ENCODE results near the gene PARS2.

PARS2 gene

DNA sequence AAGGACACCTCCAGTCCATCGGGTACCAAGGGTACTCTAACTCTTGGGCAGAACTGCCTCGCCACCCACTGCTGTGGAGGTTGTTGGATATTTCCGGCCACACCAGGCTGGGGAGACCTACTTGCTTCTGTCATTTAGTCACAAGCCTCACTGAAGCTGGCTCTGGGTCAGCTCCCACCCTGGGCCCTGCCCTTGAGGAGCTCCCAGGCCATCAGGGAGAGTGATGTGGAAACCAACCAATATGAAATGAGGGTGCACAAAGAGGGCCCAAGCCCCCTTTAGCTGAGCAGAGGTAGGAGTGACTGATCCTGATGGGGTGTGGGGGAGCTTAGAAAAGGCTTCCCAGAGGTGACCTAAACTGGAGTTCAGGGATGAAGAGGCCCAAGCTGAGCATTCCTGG, 19.6 kb downstream of the PARS2 start:
- TF ChIP-seq, protein P1, sequence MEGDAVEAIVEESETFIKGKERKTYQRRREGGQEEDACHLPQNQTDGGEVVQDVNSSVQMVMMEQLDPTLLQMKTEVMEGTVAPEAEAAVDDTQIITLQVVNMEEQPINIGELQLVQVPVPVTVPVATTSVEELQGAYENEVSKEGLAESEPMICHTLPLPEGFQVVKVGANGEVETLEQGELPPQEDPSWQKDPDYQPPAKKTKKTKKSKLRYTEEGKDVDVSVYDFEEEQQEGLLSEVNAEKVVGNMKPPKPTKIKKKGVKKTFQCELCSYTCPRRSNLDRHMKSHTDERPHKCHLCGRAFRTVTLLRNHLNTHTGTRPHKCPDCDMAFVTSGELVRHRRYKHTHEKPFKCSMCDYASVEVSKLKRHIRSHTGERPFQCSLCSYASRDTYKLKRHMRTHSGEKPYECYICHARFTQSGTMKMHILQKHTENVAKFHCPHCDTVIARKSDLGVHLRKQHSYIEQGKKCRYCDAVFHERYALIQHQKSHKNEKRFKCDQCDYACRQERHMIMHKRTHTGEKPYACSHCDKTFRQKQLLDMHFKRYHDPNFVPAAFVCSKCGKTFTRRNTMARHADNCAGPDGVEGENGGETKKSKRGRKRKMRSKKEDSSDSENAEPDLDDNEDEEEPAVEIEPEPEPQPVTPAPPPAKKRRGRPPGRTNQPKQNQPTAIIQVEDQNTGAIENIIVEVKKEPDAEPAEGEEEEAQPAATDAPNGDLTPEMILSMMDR (IDR thresholded peaks at IDR 0.05), result no peak
- H3K4me3 ChIP-seq, result no peak overlapping the region
- DNase-seq (ENCODE audit: low spot score), result no peak
- no peak overlapping the region for H3K27ac ChIP-seq

DNA sequence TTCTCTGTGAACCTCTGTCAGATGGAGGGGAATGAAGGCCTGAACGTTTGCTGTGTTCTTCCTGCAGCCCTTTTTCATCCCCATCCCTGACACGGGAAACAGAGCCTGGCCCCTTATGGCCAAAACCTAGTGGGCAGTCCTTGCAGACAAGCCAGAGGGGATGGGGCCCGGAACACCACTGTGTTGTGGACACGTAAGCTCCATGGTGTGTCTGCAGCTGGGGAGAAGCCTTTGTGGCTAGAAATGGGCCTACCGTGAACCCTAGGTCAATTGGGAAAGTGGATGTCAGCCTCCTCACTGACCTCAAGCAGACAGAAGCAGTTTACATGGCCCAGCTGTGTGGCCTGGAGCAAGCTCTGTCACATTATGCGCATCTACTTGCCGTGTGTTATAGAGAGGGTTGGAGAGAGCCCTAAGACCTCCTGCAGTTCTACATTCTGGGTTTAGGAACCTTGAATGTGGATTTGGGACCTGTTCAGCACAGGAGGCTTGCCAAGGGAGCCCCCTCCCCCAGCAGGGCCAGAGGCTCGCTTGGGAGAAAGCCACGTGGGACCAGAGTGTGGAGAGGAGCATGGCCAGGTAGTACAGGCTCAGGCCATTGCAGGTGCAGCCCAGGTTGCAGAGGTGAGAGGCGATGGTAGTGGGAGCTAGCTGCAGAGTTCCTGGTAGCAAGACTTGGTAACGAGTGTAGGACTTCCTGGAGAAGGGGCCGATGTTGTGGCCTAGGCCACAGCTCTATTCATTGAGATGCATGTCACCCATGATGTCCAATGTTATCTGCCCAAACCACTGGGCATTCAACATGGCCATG, 20.7 kb downstream of the PARS2 start:
- TF ChIP-seq, protein P1 (IDR thresholded peaks at IDR 0.05), result no peak
- Histone ChIP-seq H3K27ac (no peak overlapping the region), H3K4me3 (no peak overlapping the region)
- DNase-seq (ENCODE audit: low spot score), result no peak

DNA sequence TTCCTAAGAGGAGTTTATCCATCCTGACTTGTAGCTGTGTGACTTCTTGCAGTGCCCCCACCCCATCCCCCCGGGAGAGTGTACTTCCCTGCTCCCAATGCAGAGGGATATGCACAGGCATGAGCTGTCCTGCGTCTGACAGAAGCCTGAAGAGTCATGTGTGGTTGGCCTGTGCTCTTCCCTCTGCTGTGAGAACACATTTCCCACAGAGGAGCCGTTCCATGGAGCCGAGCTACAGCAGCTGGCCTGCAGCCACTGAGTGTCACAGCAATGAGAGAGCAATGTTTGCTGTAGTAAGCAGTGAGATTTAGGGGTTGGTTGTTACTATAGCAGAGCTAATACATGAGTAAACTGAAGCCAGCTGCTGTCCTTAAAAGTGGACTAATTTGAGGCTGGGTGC, 22.0 kb downstream of the PARS2 start:
- no peak overlapping the region for H3K27ac ChIP-seq
- no peak overlapping the region for H3K4me3 ChIP-seq
- DNase-seq (ENCODE audit: low spot score), result no peak
- TF ChIP-seq, protein P1 (IDR thresholded peaks at IDR 0.05), result no peak

DNA sequence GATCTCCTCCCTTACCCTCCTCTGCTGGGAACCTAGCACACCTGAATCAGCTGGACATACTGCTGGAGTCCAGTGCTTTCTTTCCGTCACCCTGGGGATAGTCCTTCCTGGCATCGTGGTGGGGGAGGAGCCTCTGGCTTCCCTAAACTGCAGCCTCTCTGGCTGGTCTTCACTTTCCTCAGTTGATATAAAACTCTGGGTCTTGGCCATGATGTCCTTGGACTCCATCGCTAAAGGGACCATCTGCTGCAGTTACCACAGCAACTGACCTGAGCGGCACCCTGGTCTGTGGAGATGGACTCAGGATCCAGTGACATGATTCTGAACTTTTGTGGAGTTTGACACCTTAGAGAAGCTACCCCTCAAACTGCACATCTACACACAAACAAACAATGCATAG, 22.8 kb downstream of the PARS2 start:
- Histone ChIP-seq H3K4me3 (no peak overlapping the region), H3K27ac (no peak overlapping the region)
- no peak for DNase-seq (ENCODE audit: low spot score)
- TF ChIP-seq, protein P1 (IDR thresholded peaks at IDR 0.05), result no peak

DNA sequence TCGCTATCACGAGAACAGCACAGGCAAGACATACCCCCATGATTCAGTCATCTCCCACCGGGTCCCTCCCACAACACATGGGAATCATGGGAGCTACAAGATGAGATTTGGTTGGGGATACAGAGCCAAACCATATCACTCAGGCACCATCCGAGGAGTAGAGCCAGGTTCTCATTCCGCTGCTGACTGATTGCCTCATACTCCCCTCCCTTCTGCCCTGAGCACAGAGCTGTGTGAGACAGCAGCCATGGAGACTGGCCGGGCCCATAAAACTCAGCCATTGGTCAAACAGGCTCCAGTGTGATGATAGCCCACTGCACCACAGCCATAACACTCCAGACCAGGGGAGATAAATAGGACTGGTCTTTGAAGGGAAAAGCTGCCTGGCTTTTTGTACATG, 26.1 kb downstream of the PARS2 start:
- Histone ChIP-seq H3K27ac (no peak overlapping the region), H3K4me3 (no peak overlapping the region)
- TF ChIP-seq, protein P1 (IDR thresholded peaks at IDR 0.05), result no peak
- no peak for DNase-seq (ENCODE audit: low spot score)

DNA sequence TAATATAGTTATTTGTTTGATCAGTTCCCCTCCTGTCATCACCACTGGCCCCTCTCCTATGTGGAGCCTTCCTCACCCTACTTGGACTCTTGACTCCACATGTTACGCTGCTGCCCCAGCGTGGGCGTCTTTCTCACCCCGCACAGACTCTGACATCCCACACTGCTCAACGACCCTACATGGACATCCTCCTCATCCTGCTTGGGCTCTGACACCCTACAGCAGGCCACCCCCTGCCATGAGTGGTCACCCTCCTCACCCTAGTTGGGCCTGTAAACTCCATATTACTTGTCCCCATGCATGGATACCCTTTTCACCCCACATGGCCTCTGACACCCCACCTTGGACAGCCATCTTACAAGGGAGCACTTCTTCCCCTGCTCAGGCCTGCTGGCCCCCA, 27.6 kb downstream of the PARS2 start:
- no peak for DNase-seq (ENCODE audit: low spot score)
- TF ChIP-seq, protein P1 (IDR thresholded peaks at IDR 0.05), result no peak
- Histone ChIP-seq H3K27ac (no peak overlapping the region), H3K4me3 (no peak overlapping the region)

DNA sequence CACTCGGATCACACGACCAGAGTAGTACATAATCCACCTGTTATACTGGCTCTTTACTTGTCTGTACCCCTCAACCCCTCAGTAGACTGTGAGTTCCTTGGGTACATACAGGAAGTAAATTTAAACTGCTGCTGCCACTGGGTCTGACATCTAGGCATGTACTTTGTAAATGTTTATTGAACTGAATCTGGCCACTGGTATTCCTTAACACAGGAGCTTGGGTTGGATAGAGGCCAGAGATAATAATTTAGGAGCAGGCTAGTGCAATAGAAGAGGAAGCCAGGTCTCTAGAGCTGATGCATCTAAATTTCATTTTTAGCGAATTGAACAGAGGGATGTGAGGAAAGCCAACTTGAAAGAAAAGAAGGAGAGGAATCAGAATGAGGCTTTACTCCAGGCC, 36.3 kb downstream of the PARS2 start:
- DNase-seq (ENCODE audit: low spot score), result no peak
- Histone ChIP-seq H3K27ac (no peak overlapping the region), H3K4me3 (no peak overlapping the region)
- TF ChIP-seq, protein P1 (IDR thresholded peaks at IDR 0.05), result no peak
